ENCODE data around the gene KCNH5.

DNA sequence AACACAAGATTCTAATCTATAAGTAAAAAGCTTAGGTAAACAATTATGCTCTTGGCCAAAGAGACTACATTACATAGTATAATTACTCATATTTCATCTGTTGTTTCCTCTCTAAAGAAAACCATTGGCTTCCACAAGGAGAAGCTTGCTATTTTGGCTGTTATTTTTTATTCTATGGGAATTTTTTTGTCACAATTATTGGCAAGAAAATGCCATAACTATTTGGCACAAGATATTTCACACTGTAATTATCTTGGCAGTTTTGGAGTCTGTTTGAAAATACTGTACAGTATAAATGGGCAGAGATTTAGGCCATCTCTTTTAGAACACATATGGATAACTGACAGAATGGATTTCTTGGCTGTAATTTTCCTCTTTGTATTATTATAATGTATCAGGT, 51.2 kb downstream of the KCNH5 start:
- TF ChIP-seq, protein P1, sequence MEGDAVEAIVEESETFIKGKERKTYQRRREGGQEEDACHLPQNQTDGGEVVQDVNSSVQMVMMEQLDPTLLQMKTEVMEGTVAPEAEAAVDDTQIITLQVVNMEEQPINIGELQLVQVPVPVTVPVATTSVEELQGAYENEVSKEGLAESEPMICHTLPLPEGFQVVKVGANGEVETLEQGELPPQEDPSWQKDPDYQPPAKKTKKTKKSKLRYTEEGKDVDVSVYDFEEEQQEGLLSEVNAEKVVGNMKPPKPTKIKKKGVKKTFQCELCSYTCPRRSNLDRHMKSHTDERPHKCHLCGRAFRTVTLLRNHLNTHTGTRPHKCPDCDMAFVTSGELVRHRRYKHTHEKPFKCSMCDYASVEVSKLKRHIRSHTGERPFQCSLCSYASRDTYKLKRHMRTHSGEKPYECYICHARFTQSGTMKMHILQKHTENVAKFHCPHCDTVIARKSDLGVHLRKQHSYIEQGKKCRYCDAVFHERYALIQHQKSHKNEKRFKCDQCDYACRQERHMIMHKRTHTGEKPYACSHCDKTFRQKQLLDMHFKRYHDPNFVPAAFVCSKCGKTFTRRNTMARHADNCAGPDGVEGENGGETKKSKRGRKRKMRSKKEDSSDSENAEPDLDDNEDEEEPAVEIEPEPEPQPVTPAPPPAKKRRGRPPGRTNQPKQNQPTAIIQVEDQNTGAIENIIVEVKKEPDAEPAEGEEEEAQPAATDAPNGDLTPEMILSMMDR (IDR thresholded peaks at IDR 0.05), result no peak
- TF ChIP-seq POLR2A (IDR thresholded peaks at IDR 0.05), result no peak

Data from body of pancreas (tissue), 4 donors.